H1 (cell line): Measurements from ENCODE around the gene CHN2. TPM values are rescaled to one million over a fixed set of nuclear protein-coding genes. Genes with fewer than 3 reads are reported as not detected.

Source experiments
- CTCF ChIA-PET: fragments of 300-600 bp; sonication (Branson Sonifier 250); formaldehyde crosslinking; loops from one replicate; lab custom pipeline; 2021; ENCODE audit not compliant: partially characterized antibody; lab: Charles Lee
- POLR2A ChIA-PET: fragments of 300-600 bp; sonication (Branson Sonifier 250); formaldehyde crosslinking; loops from one replicate; lab custom pipeline; 2021; ENCODE audit warnings: inconsistent platforms; ENCODE audit not compliant: partially characterized antibody; lab: Charles Lee
- DNase-seq, 2 experiments: peaks; one replicate each; pipeline versions ENCODE4 v3.0.0 to v3.0.0-alpha.2; 2010 to 2022; ENCODE audit warnings: low spot score in 2 of 2, low read depth in 1 of 2, mixed read lengths in 1 of 2
- FAIRE-seq: peaks from 2 replicates; lab custom pipeline; 2011; peaks lifted over from hg19 to GRCh38; lab: Jason Lieb, UNC
- H2AFZ ChIP-seq: 2 replicates; pipeline ENCODE4 v1.8.1; 2012; ENCODE audit warnings: low read length, inconsistent platforms
- H2AK5ac ChIP-seq: 2 replicates; pipeline ENCODE4 v1.6.1; 2013; ENCODE audit warnings: low read depth, low read length
- H2BK120ac ChIP-seq: replicated peaks from 2 replicates; pipeline ENCODE3; 2013; ENCODE audit warnings: low read depth, low read length, inconsistent platforms
- H2BK12ac ChIP-seq: 2 replicates; pipeline ENCODE4 v1.6.1; 2013; ENCODE audit warnings: low read depth, low read length
- H2BK15ac ChIP-seq: 2 replicates; pipeline ENCODE4 v1.6.1; 2013; ENCODE audit warnings: low read length
- H2BK20ac ChIP-seq: 2 replicates; pipeline ENCODE4 v1.6.1; 2013; ENCODE audit warnings: low read length
- H2BK5ac ChIP-seq: 2 replicates; pipeline ENCODE4 v1.6.1; 2013; ENCODE audit warnings: low read depth, low read length
- H3K14ac ChIP-seq: 2 replicates; pipeline ENCODE4 v1.6.1; 2013; ENCODE audit warnings: inconsistent platforms; ENCODE audit not compliant: insufficient read length
- H3K18ac ChIP-seq: 2 replicates; pipeline ENCODE4 v1.6.1; 2013; ENCODE audit warnings: low read length; ENCODE audit errors: extremely low read depth
- H3K23ac ChIP-seq: 2 replicates; pipeline ENCODE4 v1.6.1; 2013; ENCODE audit warnings: inconsistent platforms; ENCODE audit not compliant: insufficient read length
- H3K23me2 ChIP-seq: 2 replicates; pipeline ENCODE4 v1.6.1; 2013; ENCODE audit warnings: low read depth, low read length
- H3K27ac ChIP-seq: 2 replicates; pipeline ENCODE4 v1.6.1; 2011; ENCODE audit warnings: low read depth, low read length, inconsistent platforms
- H3K27me3 ChIP-seq, 4 experiments: replicated peaks in 1 of 4; 1 replicate in 1 of 4; 2 replicates in 3 of 4; pipeline versions ENCODE4 v1.6.1 to v1.8.1; 2011 to 2013; ENCODE audit warnings: low read length in 3 of 4, mild to moderate bottlenecking in 3 of 4, inconsistent platforms in 2 of 4, mixed read lengths in 2 of 4, moderate library complexity in 1 of 4; ENCODE audit not compliant: control insufficient read depth in 3 of 4, insufficient read depth in 3 of 4; ENCODE audit errors: extremely low read depth in 1 of 4
- H3K36me3 ChIP-seq, 4 experiments: 2 replicates each; pipeline versions ENCODE4 v1.6.1 to v1.8.1; 2011 to 2013; ENCODE audit warnings: mild to moderate bottlenecking in 4 of 4, low read length in 3 of 4, moderate library complexity in 2 of 4, control low read depth in 1 of 4, inconsistent platforms in 1 of 4; ENCODE audit not compliant: insufficient read depth in 4 of 4, control insufficient read depth in 2 of 4
- H3K4ac ChIP-seq: replicated peaks from 2 replicates; pipeline ENCODE3; 2013; ENCODE audit warnings: low read length, low read depth, mixed read lengths, inconsistent platforms; ENCODE audit not compliant: insufficient read length
- H3K4me1 ChIP-seq, 4 experiments: replicated peaks in 1 of 4; 1 replicate in 1 of 4; 2 replicates in 3 of 4; pipeline versions ENCODE4 v1.6.1 to v1.8.1; 2011 to 2013; ENCODE audit warnings: low read length in 3 of 4, inconsistent platforms in 2 of 4, mixed read lengths in 1 of 4; ENCODE audit not compliant: insufficient read depth in 4 of 4, control insufficient read depth in 3 of 4
- H3K4me2 ChIP-seq, 2 experiments: 2 replicates each; pipeline versions ENCODE4 v1.6.1 to v1.8.1; 2011 to 2013; ENCODE audit warnings: low read depth in 2 of 2, low read length in 2 of 2, control low read depth in 1 of 2, inconsistent platforms in 1 of 2, mild to moderate bottlenecking in 1 of 2; ENCODE audit not compliant: insufficient read depth in 1 of 2
- H3K4me3 ChIP-seq, 4 experiments: fragments of 200-600, 300-600 bp in 1 of 4; sonication (generic), shearing (Covaris generic), sonication (Bioruptor Twin) in 1 of 4; 2 replicates each; pipeline versions ENCODE4 v1.5.1 to v1.8.1; 2011 to 2016; ENCODE audit warnings: low read length in 4 of 4, low read depth in 3 of 4, control low read depth in 2 of 4, inconsistent platforms in 2 of 4, mild to moderate bottlenecking in 2 of 4, mixed read lengths in 1 of 4, moderate library complexity in 1 of 4; ENCODE audit not compliant: insufficient read depth in 2 of 4; ENCODE audit errors: extremely low read depth in 1 of 4
- H3K56ac ChIP-seq: replicated peaks from 2 replicates; pipeline ENCODE3; 2013; ENCODE audit warnings: low read depth, mild to moderate bottlenecking, mixed read lengths, low read length, inconsistent platforms; ENCODE audit not compliant: insufficient read length
- H3K79me1 ChIP-seq: 2 replicates; pipeline ENCODE4 v1.6.1; 2013; ENCODE audit warnings: low read depth, low read length, control low read depth
- H3K79me2 ChIP-seq, 2 experiments: 2 replicates each; pipeline versions ENCODE4 v1.6.1 to v1.8.1; 2012 to 2013; ENCODE audit warnings: low read length in 2 of 2, mild to moderate bottlenecking in 2 of 2, inconsistent platforms in 1 of 2; ENCODE audit not compliant: insufficient read depth in 2 of 2, control insufficient read depth in 1 of 2
- H3K9ac ChIP-seq, 4 experiments: replicated peaks in 1 of 4; 1 replicate in 1 of 4; 2 replicates in 3 of 4; pipeline versions ENCODE4 v1.6.1 to v1.8.1; 2011 to 2013; ENCODE audit warnings: low read depth in 3 of 4, low read length in 3 of 4, control low read depth in 2 of 4, mild to moderate bottlenecking in 2 of 4, moderate library complexity in 2 of 4, inconsistent platforms in 1 of 4; ENCODE audit errors: extremely low read depth in 1 of 4
- H3K9me3 ChIP-seq, 2 experiments: 2 replicates each; pipeline versions ENCODE4 v1.6.1 to v1.8.1; 2012 to 2013; ENCODE audit warnings: mild to moderate bottlenecking in 2 of 2, moderate library complexity in 2 of 2, control low read depth in 1 of 2, inconsistent platforms in 1 of 2, low read depth in 1 of 2, low read length in 1 of 2, mixed read lengths in 1 of 2; ENCODE audit not compliant: insufficient read depth in 2 of 2
- H4K20me1 ChIP-seq, 2 experiments: replicated peaks in 1 of 2; 2 replicates each; pipeline versions ENCODE3 to v1.8.1; 2011 to 2013; ENCODE audit warnings: inconsistent platforms in 2 of 2, low read length in 2 of 2, mild to moderate bottlenecking in 1 of 2; ENCODE audit not compliant: insufficient read depth in 2 of 2, control insufficient read depth in 1 of 2
- H4K5ac ChIP-seq: 2 replicates; pipeline ENCODE4 v1.6.1; 2013; ENCODE audit warnings: low read length, low read depth, mixed read lengths, inconsistent platforms; ENCODE audit not compliant: insufficient read length
- H4K8ac ChIP-seq: 2 replicates; pipeline ENCODE4 v1.8.0; 2013; ENCODE audit warnings: mild to moderate bottlenecking, moderate library complexity, low read length, inconsistent platforms; ENCODE audit not compliant: insufficient read depth; ENCODE audit errors: extremely low read depth
- H4K91ac ChIP-seq: replicated peaks from 2 replicates; pipeline ENCODE3; 2013; ENCODE audit warnings: low read length, mixed read lengths, inconsistent platforms; ENCODE audit not compliant: insufficient read length
- ASH2L ChIP-seq: fragments of 200-600, 300-600 bp; sonication (generic); IDR thresholded peaks from one replicate; pipeline ENCODE4 v1.7.1; 2017; ENCODE audit warnings: low read length
- FOSL1 ChIP-seq: IDR thresholded peaks from 2 replicates; pipeline ENCODE4 v1.6.1; 2011; ENCODE audit warnings: mild to moderate bottlenecking, low read depth, low read length, moderate library complexity; ENCODE audit not compliant: insufficient read depth
- NANOG ChIP-seq: IDR thresholded peaks from 2 replicates; pipeline ENCODE4 v1.6.1; 2011; ENCODE audit warnings: low read length, low read depth, mild to moderate bottlenecking, inconsistent platforms; ENCODE audit not compliant: insufficient read depth, poor library complexity, severe bottlenecking
- POLR2A ChIP-seq, 2 experiments: IDR thresholded peaks; 1 replicate in 1 of 2; 2 replicates in 1 of 2; pipeline ENCODE4 v1.6.1; 2011; ENCODE audit warnings: low read depth in 2 of 2, low read length in 2 of 2, mild to moderate bottlenecking in 2 of 2; ENCODE audit errors: control extremely low read depth in 1 of 2
- RBBP5 ChIP-seq: IDR thresholded peaks from 2 replicates; pipeline ENCODE4 v1.7.1; 2012; ENCODE audit warnings: low read depth, mild to moderate bottlenecking, inconsistent platforms, low read length, moderate library complexity, borderline replicate concordance
- SRF ChIP-seq: IDR thresholded peaks from 2 replicates; pipeline ENCODE4 v1.6.1; 2011; ENCODE audit warnings: mild to moderate bottlenecking, low read depth, low read length, moderate library complexity
- TEAD4 ChIP-seq: IDR thresholded peaks from 2 replicates; pipeline ENCODE4 v1.6.1; 2012; ENCODE audit warnings: low read depth, low read length, inconsistent platforms, mixed read lengths
- ZNF274 ChIP-seq: IDR thresholded peaks from 2 replicates; pipeline ENCODE4 v1.7.0; 2012; ENCODE audit warnings: low read length, borderline replicate concordance; ENCODE audit errors: extremely low read depth
- WGBS, 2 experiments: shearing (Covaris generic) in 1 of 2; methylation state at CpG; one replicate each; pipeline versions ENCODE4 v1.1.6 to v1.1.7; 2013 to 2015; ENCODE audit warnings: low lambda C conversion rate in 2 of 2, mixed read lengths in 2 of 2, inconsistent platforms in 1 of 2, low coverage in 1 of 2, missing lambda C conversion rate in 1 of 2; ENCODE audit not compliant: insufficient replicate concordance in 2 of 2, insufficient coverage in 1 of 2, insufficient read length in 1 of 2; ENCODE audit errors: extremely low coverage in 1 of 2, missing lambda C conversion rate in 1 of 2; 5-methylcytosine and 5-hydroxymethylcytosine counted together
- polyA plus RNA-seq, 7 experiments: library from polyadenylated mRNA; depleted of rRNA in 3 of 7; stranded (reverse) in 5 of 7; unstranded in 2 of 7; fragments of >200 nt in 5 of 7; fragments of 200-250 nt in 2 of 7; gene quantifications; 1 replicate in 5 of 7; 2 replicates in 1 of 7; 4 replicates in 1 of 7; pipeline versions ENCODE4 v1.2.1 to v1.2.3, GENCODE V29; 2011 to 2013; ENCODE audit warnings: missing spikeins in 2 of 7, mixed read lengths in 2 of 7
- total RNA-seq: library from RNA; stranded (reverse); fragmentation: NEBNext Ultra II Directional; extraction: Animal tissue kit (Norgen Biotek cat#: 25700); gene quantifications from 2 replicates; pipeline ENCODE4 v1.2.1, GENCODE V29; 2021

CHN2 gene
- total and polyA plus RNA-seq, 2 of the 8 experiments (the other 6 are each of a cell fraction or from before 2014, with no cell fraction given), result 2.9 to 4.8 TPM

DNA sequence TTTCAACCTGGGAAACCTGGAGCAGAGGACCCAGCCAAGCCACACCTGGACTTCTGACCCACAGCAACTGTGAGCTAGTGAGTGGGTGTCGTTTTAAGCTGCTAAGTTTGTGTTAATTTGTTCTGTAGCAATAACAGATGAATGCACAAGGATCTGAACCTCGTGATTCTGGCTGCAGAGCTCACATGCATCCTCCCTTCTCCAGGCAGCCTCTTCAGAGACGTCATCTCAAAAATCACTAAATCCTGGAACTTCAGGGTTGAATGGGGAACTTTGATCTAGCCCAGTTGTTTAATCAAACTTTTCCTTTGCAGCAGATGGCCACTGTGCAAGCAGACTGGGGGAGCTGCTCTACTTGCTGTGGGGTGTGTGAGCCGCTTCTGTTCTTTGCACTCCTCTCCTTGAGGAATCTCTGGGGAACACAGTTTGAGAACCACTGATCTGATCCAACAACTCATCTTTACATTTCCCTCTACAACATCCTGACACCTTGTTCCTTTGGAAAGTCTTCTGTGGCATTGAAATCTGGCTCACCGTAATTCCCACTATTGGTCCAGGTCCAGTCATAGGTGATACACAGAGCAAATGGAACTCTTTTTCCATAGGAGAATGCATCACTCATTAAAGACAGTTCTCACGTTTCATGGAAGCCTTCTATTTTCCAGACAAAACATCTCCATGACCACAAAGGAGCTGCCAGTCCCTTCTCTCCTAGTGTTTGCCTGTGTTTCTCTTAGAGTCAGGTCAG lies 90.3 kb downstream of the CHN2 start:
- Histone ChIP-seq H4K5ac (no peak overlapping the region), H3K4me3 (no peak overlapping the region), H2AFZ (no peak overlapping the region), H3K27ac (no peak overlapping the region), H3K4me2 (no peak overlapping the region), H2BK5ac (no peak overlapping the region), H3K9me3 (no peaks in the 10 kb centered on the region), H3K14ac (no peak overlapping the region), H4K8ac (no peak overlapping the region), H2BK12ac (0 out of 2 replicates have a peak overlapping the region, but pooled peaks have one; percentile 21), H3K4ac (no peak overlapping the region), H3K27me3 (no peaks in the 10 kb centered on the region), H2AK5ac (no peak overlapping the region), H2BK120ac (no peak overlapping the region), H3K18ac (no peak overlapping the region), H4K20me1 (no peaks in the 10 kb centered on the region), H3K56ac (no peak overlapping the region), H3K4me1 (peaks cover 4 to 15% (median 13%) of the 10 kb centered on the region in 4 experiments), H2BK15ac (peak overlapping the region; percentile 23; the same call in 1 of the 2 replicates), H4K91ac (peak overlapping the region; percentile 12), H3K23me2 (no peaks in the 10 kb centered on the region), H3K79me2 (no peaks in the 10 kb centered on the region), H2BK20ac (no peak overlapping the region), H3K9ac (no peak overlapping the region), H3K36me3 (no peaks in the 10 kb centered on the region), H3K23ac (no peak overlapping the region), H3K79me1 (no peaks in the 10 kb centered on the region)
- peak in 1 of 2 experiments; percentile 3 for DNase-seq
- ChIA-PET CTCF (interaction anchor here (0.6 to 10.9 kb wide), 6 partner anchors 11 to 874 kb away, joined by 3 to 67 read pairs (median 3); no protein-coding TSS in a partner anchor), POLR2A (no interaction called here)
- WGBS, 2 experiments, result 86% methylated on average over 6 of the region's 6 CpGs; no CpG with 5 or more reads in 1 of the 2 experiments
- no peak for FAIRE-seq
- TF ChIP-seq FOSL1, result no peak
- TF ChIP-seq SRF, result no peak
- TF ChIP-seq ASH2L, result no peak
- TF ChIP-seq RBBP5, result no peak
- TF ChIP-seq NANOG, result no peak
- no peak for TF ChIP-seq ZNF274
- TF ChIP-seq POLR2A (IDR thresholded peaks at IDR 0.05; ENCODE audit: control extremely low read depth in 1 of 2, low read depth in 2 of 2, low read length in 2 of 2), result no peak
- no peak for TF ChIP-seq TEAD4
